ENCODE results near the gene FRAT2. TPM values are rescaled to one million over a fixed set of nuclear protein-coding genes. Genes with fewer than 3 reads are reported as not detected.
A peak's percentile ranks its signal among the peaks of the same experiment; 100 is the strongest.

FRAT2 gene
- total and polyA plus RNA-seq, 2 of the 13 experiments (the other 11 are each of a cell fraction or from before 2014, with no cell fraction given), result 7.2 to 14.1 TPM

DNA sequence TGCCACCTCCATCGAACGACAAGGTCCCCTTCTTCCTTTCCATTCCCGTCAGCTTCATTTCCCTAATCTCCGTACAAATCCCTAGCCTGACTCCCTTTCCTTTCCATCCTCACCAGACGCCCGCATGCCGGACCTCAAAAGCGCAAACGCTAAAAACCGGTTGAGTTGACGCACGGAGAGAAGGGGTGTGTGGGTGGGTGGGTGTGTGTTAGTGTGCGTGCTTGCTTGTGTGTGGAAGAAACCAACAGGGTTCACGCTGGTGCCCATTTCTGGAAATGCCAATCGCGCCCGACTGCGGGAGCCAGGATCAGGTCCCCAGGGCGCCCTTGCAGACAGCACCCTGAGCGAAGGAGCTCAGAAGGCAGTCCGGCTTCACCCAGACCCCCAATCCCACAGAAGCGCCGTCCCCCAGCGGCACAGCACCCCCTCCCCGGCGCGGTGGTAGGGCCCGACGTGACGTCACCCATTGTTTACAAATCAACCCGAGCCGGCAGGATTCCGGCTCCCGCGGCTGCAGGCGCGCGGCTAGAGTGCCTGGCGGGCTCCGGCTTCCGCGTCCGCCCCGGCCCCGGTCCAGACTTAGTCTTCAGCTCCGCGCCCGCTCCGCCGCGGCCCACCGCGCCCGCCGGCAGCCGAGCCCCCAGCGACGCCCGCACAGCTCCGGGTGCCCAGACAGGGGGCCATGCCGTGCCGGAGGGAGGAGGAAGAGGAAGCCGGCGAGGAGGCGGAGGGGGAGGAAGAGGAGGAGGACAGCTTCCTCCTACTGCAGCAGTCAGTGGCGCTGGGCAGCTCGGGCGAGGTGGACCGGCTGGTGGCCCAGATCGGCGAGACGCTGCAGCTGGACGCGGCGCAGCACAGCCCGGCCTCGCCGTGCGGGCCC, 15.5 kb downstream of the FRAT2 start, which contains the start of gene FRAT1 (continued):
- TF ChIP-seq ZNF317 (CRISPR knock-in tag; IDR thresholded peaks at IDR 0.05) (no peak), ZNF235 (CRISPR knock-in tag; IDR thresholded peaks at IDR 0.05; ENCODE audit: borderline replicate concordance) (no peak), SUZ12 (IDR thresholded peaks at IDR 0.05; ENCODE audit: low read depth, low read length) (no peak), PCBP1 (IDR thresholded peaks at IDR 0.05; ENCODE audit: borderline replicate concordance, low read depth, low read length) (peak; percentile 95), HNF4G (IDR thresholded peaks at IDR 0.05; ENCODE audit: borderline replicate concordance, low read depth, low read length) (no peak), HNF4G (CRISPR knock-in tag; IDR thresholded peaks at IDR 0.05; ENCODE audit: borderline replicate concordance, low read depth) (peak; percentile 24; the same call in 1 of the 2 replicates), FIP1L1 (IDR thresholded peaks at IDR 0.05; ENCODE audit: borderline replicate concordance, insufficient read depth, low read depth, low read length) (no peak), TRIM24 (CRISPR knock-in tag; IDR thresholded peaks at IDR 0.05) (no peak), ZNF205 (CRISPR knock-in tag; IDR thresholded peaks at IDR 0.05) (no peak), PRDM10 (CRISPR knock-in tag; IDR thresholded peaks at IDR 0.05; ENCODE audit: low read depth) (peak; percentile 99), HOXA7 (CRISPR knock-in tag; IDR thresholded peaks at IDR 0.05) (no peak), ZNF513 (CRISPR knock-in tag; conservative IDR thresholded peaks at IDR 0.05) (no peak), JUN (CRISPR knock-in tag; IDR thresholded peaks at IDR 0.05) (peak; percentile 48; the same call in 1 of the 2 replicates), TAF15 (IDR thresholded peaks at IDR 0.05; ENCODE audit: low read depth, low read length, poor library complexity, severe bottlenecking) (no peak), ZFP90 (CRISPR knock-in tag; IDR thresholded peaks at IDR 0.05; ENCODE audit: borderline replicate concordance) (no peak), MATR3 (CRISPR knock-in tag; IDR thresholded peaks at IDR 0.05) (no peak), RAD21 (CRISPR knock-in tag; IDR thresholded peaks at IDR 0.05) (peak; percentile 51), SMAD3 (CRISPR knock-in tag; IDR thresholded peaks at IDR 0.05) (no peak), PHF20 (CRISPR knock-in tag; IDR thresholded peaks at IDR 0.05) (peak; percentile 55; the same call in 1 of the 2 replicates)
- TF ChIP-seq, protein P1, sequence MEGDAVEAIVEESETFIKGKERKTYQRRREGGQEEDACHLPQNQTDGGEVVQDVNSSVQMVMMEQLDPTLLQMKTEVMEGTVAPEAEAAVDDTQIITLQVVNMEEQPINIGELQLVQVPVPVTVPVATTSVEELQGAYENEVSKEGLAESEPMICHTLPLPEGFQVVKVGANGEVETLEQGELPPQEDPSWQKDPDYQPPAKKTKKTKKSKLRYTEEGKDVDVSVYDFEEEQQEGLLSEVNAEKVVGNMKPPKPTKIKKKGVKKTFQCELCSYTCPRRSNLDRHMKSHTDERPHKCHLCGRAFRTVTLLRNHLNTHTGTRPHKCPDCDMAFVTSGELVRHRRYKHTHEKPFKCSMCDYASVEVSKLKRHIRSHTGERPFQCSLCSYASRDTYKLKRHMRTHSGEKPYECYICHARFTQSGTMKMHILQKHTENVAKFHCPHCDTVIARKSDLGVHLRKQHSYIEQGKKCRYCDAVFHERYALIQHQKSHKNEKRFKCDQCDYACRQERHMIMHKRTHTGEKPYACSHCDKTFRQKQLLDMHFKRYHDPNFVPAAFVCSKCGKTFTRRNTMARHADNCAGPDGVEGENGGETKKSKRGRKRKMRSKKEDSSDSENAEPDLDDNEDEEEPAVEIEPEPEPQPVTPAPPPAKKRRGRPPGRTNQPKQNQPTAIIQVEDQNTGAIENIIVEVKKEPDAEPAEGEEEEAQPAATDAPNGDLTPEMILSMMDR (CRISPR knock-in tag; IDR thresholded peaks at IDR 0.05), result no peak
- TF ChIP-seq, protein P2, sequence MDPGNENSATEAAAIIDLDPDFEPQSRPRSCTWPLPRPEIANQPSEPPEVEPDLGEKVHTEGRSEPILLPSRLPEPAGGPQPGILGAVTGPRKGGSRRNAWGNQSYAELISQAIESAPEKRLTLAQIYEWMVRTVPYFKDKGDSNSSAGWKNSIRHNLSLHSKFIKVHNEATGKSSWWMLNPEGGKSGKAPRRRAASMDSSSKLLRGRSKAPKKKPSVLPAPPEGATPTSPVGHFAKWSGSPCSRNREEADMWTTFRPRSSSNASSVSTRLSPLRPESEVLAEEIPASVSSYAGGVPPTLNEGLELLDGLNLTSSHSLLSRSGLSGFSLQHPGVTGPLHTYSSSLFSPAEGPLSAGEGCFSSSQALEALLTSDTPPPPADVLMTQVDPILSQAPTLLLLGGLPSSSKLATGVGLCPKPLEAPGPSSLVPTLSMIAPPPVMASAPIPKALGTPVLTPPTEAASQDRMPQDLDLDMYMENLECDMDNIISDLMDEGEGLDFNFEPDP (CRISPR knock-in tag; conservative IDR thresholded peaks at IDR 0.05), result no peak
